HepG2 (cell line): ENCODE measurements around the gene C2CD3. TPM values are rescaled to one million over a fixed set of nuclear protein-coding genes. Genes with fewer than 3 reads are reported as not detected.

Experiments used
- ATAC-seq: fragments of 200-7000 bp; cut with Tn5 transposase; 3 replicates; pipeline ENCODE4 v1.9.1; 2020; ENCODE audit warnings: mild to moderate bottlenecking, moderate library complexity
- BruUV-seq: library from RNA; stranded (reverse); fragments of 400-500 nt; replicated peaks from 2 replicates; lab custom pipeline; 2021; lab: Mats Ljungman, UMichigan
- CTCF ChIA-PET: fragments of 300-600 bp; formaldehyde crosslinking; extraction: SDS; loops from one replicate; lab custom pipeline; 2021; ENCODE audit warnings: low total read pairs, inconsistent platforms, low intra/inter-chr PET ratio; lab: Yijun Ruan, JAX
- POLR2A ChIA-PET: fragments of 350-600 bp; sonication (Branson Sonifier 250); formaldehyde crosslinking; loops from one replicate; lab custom pipeline; 2020; ENCODE audit warnings: antibody characterized with exemption, inconsistent platforms; lab: Yijun Ruan, JAX
- DNase-seq: peaks from one replicate; pipeline ENCODE4 v3.0.0-alpha.2; 2015; ENCODE audit warnings: low spot score
- FAIRE-seq: peaks from 3 replicates; lab custom pipeline; 2011; peaks lifted over from hg19 to GRCh38; lab: Jason Lieb, UNC
- H2AFZ ChIP-seq: one replicate; pipeline ENCODE4 v1.6.1; 2011; ENCODE audit warnings: low read length, inconsistent platforms
- H3K27ac ChIP-seq: fragments of 300-600 bp; 3 replicates; pipeline ENCODE4 v1.8.0; 2011; ENCODE audit warnings: mixed run types, mild to moderate bottlenecking, mixed read lengths, low read length, inconsistent platforms; ENCODE audit not compliant: insufficient read depth; ENCODE audit errors: extremely low read length
- H3K27me3 ChIP-seq, 2 experiments: fragments of 200-600 bp in 1 of 2; 2 replicates in 1 of 2; 3 replicates in 1 of 2; pipeline versions ENCODE4 v1.6.0 to v1.8.0; 2011; ENCODE audit warnings: low read length in 2 of 2, mild to moderate bottlenecking in 2 of 2, moderate library complexity in 2 of 2, inconsistent platforms in 1 of 2; ENCODE audit not compliant: insufficient read depth in 2 of 2, control insufficient read depth in 1 of 2
- H3K36me3 ChIP-seq, 2 experiments: fragments of 200-600 bp in 1 of 2; replicated peaks in 1 of 2; 2 replicates in 1 of 2; 3 replicates in 1 of 2; pipeline versions ENCODE4 v1.5.1 to v1.8.0; 2011; ENCODE audit warnings: low read length in 2 of 2, inconsistent platforms in 1 of 2; ENCODE audit not compliant: insufficient read depth in 2 of 2, control insufficient read depth in 1 of 2
- H3K4me1 ChIP-seq: 2 replicates; pipeline ENCODE4 v1.5.1; 2012; ENCODE audit warnings: low read length, inconsistent platforms; ENCODE audit not compliant: insufficient read depth
- H3K4me2 ChIP-seq: 2 replicates; pipeline ENCODE4 v1.6.0; 2011; ENCODE audit warnings: low read depth, low read length, inconsistent platforms
- H3K4me3 ChIP-seq, 3 experiments: fragments of 200-600 bp in 1 of 3; sonication (generic), shearing (Covaris generic) in 1 of 3; replicated peaks in 1 of 3; 2 replicates each; pipeline ENCODE4 v1.5.1; 2011 to 2016; ENCODE audit warnings: low read length in 3 of 3, inconsistent platforms in 2 of 3, low read depth in 2 of 3, mild to moderate bottlenecking in 2 of 3, control low read depth in 1 of 3, mixed read lengths in 1 of 3; ENCODE audit not compliant: insufficient read depth in 1 of 3
- H3K79me2 ChIP-seq: one replicate; pipeline ENCODE4 v1.6.1; 2011; ENCODE audit warnings: low read length, inconsistent platforms; ENCODE audit not compliant: insufficient read depth
- H3K9ac ChIP-seq: 2 replicates; pipeline ENCODE4 v1.6.0; 2011; ENCODE audit warnings: mild to moderate bottlenecking, low read depth, low read length, inconsistent platforms; ENCODE audit not compliant: insufficient read depth
- H3K9me3 ChIP-seq: 2 replicates; pipeline ENCODE4 v1.5.1; 2012; ENCODE audit warnings: mild to moderate bottlenecking, low read length
- H4K20me1 ChIP-seq: 2 replicates; pipeline ENCODE4 v1.6.0; 2011; ENCODE audit warnings: inconsistent platforms, mild to moderate bottlenecking, low read length, moderate library complexity; ENCODE audit not compliant: insufficient read depth
- E2F2 ChIP-seq: sonication (generic); formaldehyde crosslinking; IDR thresholded peaks from 2 replicates; pipeline ENCODE4 v1.4.0; 2020; ENCODE audit warnings: missing genetic modification reagents, borderline replicate concordance
- HDAC2 ChIP-seq: sonication (generic); formaldehyde crosslinking; IDR thresholded peaks from 2 replicates; pipeline ENCODE4 v1.4.0; 2020; ENCODE audit warnings: missing genetic modification reagents
- LBX2 ChIP-seq: sonication (generic); formaldehyde crosslinking; IDR thresholded peaks from 2 replicates; pipeline ENCODE4 v1.5.0; 2020; ENCODE audit warnings: missing genetic modification reagents, mild to moderate bottlenecking, borderline replicate concordance
- SRSF1 ChIP-seq: fragments of 200-400 bp; formaldehyde crosslinking; optimal IDR thresholded peaks from 2 replicates; pipeline ENCODE3; 2017; ENCODE audit warnings: mild to moderate bottlenecking, low read depth, low read length, moderate library complexity
- THAP9 ChIP-seq: sonication (generic); formaldehyde crosslinking; IDR thresholded peaks from 2 replicates; pipeline ENCODE4; 2020; ENCODE audit warnings: missing genetic modification reagents, mild to moderate bottlenecking, borderline replicate concordance
- ZBED4 ChIP-seq: sonication (generic); formaldehyde crosslinking; IDR thresholded peaks from 2 replicates; pipeline ENCODE4 v1.4.0; 2020; ENCODE audit warnings: missing genetic modification reagents, borderline replicate concordance
- ZNF441 ChIP-seq: sonication (generic); formaldehyde crosslinking; IDR thresholded peaks from 2 replicates; pipeline ENCODE4 v1.7.0; 2021; ENCODE audit warnings: missing genetic modification reagents, borderline replicate concordance
- ZNF460 ChIP-seq: sonication (generic); formaldehyde crosslinking; IDR thresholded peaks from 2 replicates; pipeline ENCODE4 v1.5.1; 2020; ENCODE audit warnings: missing genetic modification reagents, mild to moderate bottlenecking, borderline replicate concordance
- ZNF598 ChIP-seq: sonication (generic); formaldehyde crosslinking; IDR thresholded peaks from 2 replicates; pipeline ENCODE4 v1.5.1; 2020; ENCODE audit warnings: mild to moderate bottlenecking, missing genetic modification reagents, borderline replicate concordance
- ZNF841 ChIP-seq: sonication (generic); formaldehyde crosslinking; IDR thresholded peaks from 2 replicates; pipeline ENCODE4 v1.8.1; 2023; ENCODE audit warnings: missing genetic modification reagents, borderline replicate concordance
- WGBS: methylation state at CpG from one replicate; pipeline ENCODE4 v1.1.6; 2017; ENCODE audit warnings: low lambda C conversion rate; 5-methylcytosine and 5-hydroxymethylcytosine counted together
- in situ Hi-C: cut with HindIII; loops from 2 replicates; pipeline ENCODE4 v1.10.0; 2017; ENCODE audit warnings: low pct_unique_long_range_greater_than_20kb; ENCODE audit not compliant: extremely low pct_ligation_motif_present
- intact Hi-C: fragments of 100-400 bp; cut with micrococcal nuclease; formaldehyde crosslinking; loops from one replicate; pipeline ENCODE4 v1.10.0; 2022; ENCODE audit not compliant: unreplicated experiment
- polyA plus RNA-seq, 8 experiments: library from polyadenylated mRNA; depleted of rRNA in 3 of 8; stranded (reverse) in 7 of 8; unstranded in 1 of 8; fragments of >200 nt; fragmentation: Illumina TruSeq in 4 of 8; extraction: Trizol in 4 of 8; gene quantifications; 2 replicates each; pipeline versions ENCODE4 v1.2.1 to v1.2.3, GENCODE V29; 2011 to 2016; ENCODE audit warnings: low read depth in 4 of 8, missing spikeins in 1 of 8, mixed read lengths in 1 of 8; ENCODE audit not compliant: insufficient read depth in 1 of 8
- total RNA-seq, 5 experiments: library from RNA; depleted of rRNA; stranded (reverse); fragments of >200 nt; fragmentation: Illumina TruSeq; extraction: Trizol; gene quantifications; 2 replicates each; pipeline ENCODE4 v1.2.3, GENCODE V29; 2016; ENCODE audit warnings: low read depth in 1 of 5

The C2CD3 gene
- total and polyA plus RNA-seq, 2 of the 13 experiments (the other 11 are each of a cell fraction or from before 2014, with no cell fraction given): 5.5 to 6.4 TPM

GRCh38 chr11:74001822-74002286, 168.9 kb downstream of the C2CD3 start (continued):
- TF ChIP-seq E2F2 (CRISPR knock-in tag): no peak

- FAIRE-seq: no peak
- POLR2A ChIA-PET: no interaction called here
- BruUV-seq: no TSS peak
- no peak overlapping the region for H3K4me3 ChIP-seq
- H3K27ac ChIP-seq: no peak overlapping the region
- in situ Hi-C loops (no loop called here), intact Hi-C loops (no loop called here)
- H3K79me2 ChIP-seq: no peaks in the 10 kb centered on the region
- peaks cover 15% of the 10 kb centered on the region for H3K4me1 ChIP-seq
- H3K36me3 ChIP-seq: no peaks in the 10 kb centered on the region
- H2AFZ ChIP-seq: no peak overlapping the region
- no peak for DNase-seq
- no peak overlapping the region for H3K9ac ChIP-seq
- no peaks in the 10 kb centered on the region for H4K20me1 ChIP-seq
- CTCF ChIA-PET: no interaction called here
- no peak overlapping the region for H3K4me2 ChIP-seq
- ATAC-seq: no peak
- WGBS: 68% methylated on average over 14 of the region's 14 CpGs
- no peaks in the 10 kb centered on the region for H3K27me3 ChIP-seq
- H3K9me3 ChIP-seq: no peaks in the 10 kb centered on the region
- TF ChIP-seq ZNF441 (CRISPR knock-in tag) (no peak), HDAC2 (CRISPR knock-in tag) (no peak), ZBED4 (CRISPR knock-in tag) (no peak), ZNF841 (CRISPR knock-in tag) (no peak), SRSF1 (no peak), LBX2 (CRISPR knock-in tag) (no peak), ZNF460 (CRISPR knock-in tag) (no peak), THAP9 (CRISPR knock-in tag) (no peak), ZNF598 (no peak)
Observed at GRCh38 chr11:74000307-74001133, 170.3 kb downstream of the C2CD3 start.
